K562 (cell line): Measurements from ENCODE around the gene PLRG1.

Source experiments
- NFYB ChIP-seq: IDR thresholded peaks from 2 replicates; pipeline ENCODE4 v1.6.1; 2011; ENCODE audit warnings: mild to moderate bottlenecking, moderate library complexity; ENCODE audit not compliant: insufficient read length; ENCODE audit errors: extremely low read depth
- ZNF165 ChIP-seq: fragments of 250-450 bp; sonication (Bioruptor Pico); IDR thresholded peaks from 2 replicates; pipeline ENCODE4 v1.4.0; 2020; ENCODE audit warnings: borderline replicate concordance

- TF ChIP-seq NFYB (no peak), ZNF165 (CRISPR knock-in tag) (no peak)
Measured at GRCh38 chr4:154511981-154512380, 38.2 kb downstream of the PLRG1 start.
